GM18909 (cell line): ENCODE data around the gene LSMEM2.
"Not testable (repeated sequence)": the region's sequence is repeated elsewhere in the genome, so short reads cannot be mapped to it uniquely, and the experiment has no call there.

ENCODE experiments used
- ATAC-seq: cut with Tn5 transposase; IDR thresholded peaks from one replicate; pipeline ENCODE4 v1.9.1; 2021; ENCODE audit warnings: mild to moderate bottlenecking; ENCODE audit not compliant: unreplicated experiment, poor library complexity

The LSMEM2 gene

DNA sequence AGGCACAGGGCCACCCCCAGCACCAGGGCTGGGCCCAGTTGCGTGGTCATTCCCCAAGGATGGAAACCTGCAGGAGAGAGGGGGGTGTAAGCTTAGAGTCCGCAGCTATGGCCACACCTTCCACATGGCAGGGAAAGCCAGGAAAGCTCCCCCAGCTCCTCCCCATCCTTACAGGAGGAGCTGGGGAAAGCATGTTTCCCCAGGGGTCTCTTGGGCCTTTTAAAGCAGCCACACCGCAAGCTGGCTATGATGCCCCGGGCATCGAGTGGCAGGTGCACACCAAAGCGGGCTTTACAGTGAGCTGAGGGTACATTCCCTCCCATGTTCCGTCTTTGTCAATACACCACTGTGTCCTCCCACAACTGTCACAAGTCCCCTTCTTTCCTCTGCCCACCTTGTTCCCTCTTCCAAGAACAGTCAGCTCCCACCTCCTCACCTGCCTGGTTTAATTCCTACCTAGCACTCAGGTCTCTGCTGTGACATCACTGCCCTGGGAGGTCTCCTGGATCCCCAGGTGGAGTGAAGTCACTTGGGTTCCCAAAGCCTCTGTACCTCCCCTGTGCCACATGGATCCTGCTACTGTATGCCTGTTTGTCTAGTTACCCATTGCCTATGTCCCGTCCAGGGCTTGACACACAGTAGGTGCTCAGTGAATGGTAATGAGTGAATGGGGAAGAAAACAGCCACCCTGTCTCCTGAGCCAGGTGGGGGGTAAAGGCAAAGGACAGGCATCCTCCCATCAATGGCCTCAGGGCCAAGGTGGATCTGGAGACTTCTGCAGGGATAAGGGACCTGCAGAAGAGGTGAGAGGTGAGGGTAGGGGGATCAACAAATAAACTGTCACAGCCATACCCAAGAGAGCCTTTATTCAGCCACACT, 16.9 kb downstream of the LSMEM2 start:
- no peak for ATAC-seq

DNA sequence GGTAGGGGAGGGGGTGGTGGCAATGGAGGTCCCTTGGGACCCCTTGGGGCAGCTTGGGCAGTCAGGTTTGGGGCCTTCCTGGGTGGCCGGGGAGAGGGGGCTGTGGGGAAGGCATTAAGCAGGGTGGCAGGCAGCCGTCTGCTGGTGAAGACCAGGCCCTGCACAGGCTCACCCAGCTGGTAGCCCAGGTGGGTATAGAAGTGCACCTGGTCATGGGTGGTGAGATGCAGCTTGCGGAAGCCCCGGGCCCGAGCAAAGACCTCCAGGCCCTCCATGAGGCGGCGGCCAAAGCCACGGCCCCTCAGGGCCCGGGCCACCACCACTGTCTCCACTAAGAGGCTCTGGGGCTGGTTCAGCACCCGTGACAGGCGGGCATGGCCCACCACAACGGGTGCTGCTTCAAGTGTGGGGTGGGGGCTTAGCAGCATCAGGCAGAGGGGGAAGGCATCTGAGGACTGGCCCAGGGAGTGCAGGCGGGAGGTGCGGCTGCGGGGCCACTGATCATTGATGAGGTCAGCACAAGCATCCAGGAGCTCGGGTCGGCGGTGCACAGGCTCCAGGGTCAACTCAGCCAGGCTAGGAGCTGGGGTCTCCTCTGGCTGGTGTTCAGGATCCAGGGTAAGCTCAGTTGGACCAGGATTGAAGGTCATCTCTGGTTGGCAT, 18.0 kb downstream of the LSMEM2 start:
- ATAC-seq: no peak

DNA sequence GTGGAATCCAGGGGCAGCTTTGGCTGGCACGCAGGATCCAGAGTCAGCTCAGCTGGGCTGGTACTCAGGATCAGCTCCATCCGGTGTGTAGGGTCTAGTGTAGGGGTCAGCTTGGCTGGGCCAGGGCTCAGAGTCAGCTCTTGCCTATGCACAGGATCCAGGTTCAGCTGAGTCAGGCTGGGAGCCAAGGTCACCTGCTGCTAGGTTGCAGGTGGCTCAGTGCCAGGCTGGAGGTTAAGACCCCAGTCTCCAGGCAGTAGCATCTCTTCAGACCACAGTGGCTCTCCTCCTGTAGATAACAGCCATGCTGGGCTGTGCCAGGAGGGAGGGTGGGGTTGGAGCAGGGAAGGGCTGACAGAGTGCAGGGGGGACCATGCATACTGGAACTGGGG, 18.5 kb downstream of the LSMEM2 start:
- ATAC-seq: no peak

DNA sequence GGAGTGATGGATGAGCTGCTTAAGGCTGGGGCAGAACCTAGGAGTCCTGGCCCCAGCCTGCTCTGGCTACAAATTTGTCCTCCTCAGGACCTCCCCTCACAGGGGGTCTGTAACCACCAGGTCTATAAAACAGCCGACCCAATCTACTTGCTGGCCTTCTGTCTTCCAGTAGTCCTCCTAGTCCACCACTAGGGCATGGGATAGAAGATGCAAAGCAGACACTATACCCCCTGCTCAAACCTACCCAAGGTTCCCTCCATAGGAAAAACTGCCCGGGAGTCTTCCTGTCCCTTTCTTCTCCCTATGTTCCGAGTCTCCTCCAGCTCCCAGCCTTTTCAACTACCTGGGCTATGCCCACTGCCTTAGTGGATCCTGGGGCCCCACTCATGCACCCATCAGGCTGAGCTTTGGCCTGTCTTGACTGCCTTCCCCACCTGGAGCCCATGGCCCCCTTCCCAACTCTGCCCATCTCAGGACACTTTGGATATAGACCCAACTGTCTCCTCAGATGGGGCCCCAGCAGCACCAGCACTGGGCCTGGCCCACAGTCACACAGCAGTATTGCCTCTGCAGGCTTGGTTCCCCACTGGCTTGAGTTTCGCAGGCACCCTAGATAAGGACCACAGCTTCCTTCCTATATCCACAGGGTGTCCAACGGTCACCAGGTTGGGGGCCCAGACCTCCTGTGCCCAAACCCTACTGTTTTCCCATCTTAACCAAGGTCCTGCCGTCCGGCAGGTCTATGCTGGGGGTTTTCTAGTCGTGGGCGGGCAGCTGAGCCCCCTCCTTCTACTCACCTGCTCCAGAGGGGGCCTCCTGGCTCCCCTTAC, 19.2 kb downstream of the LSMEM2 start:
- no peak for ATAC-seq

- ATAC-seq: peak; percentile 86
Observed at GRCh38 chr3:50298836-50299637, 20.1 kb downstream of the LSMEM2 start, which contains the start of the genes HYAL3 and NAA80. TSS of gene HYAL3 (minus strand) at chr3:50299405. CDS start at chr3:50295602, 3,803 bp downstream. TSS of gene NAA80 (minus strand) at chr3:50299405. CDS start at chr3:50297463, 1,942 bp downstream.

DNA sequence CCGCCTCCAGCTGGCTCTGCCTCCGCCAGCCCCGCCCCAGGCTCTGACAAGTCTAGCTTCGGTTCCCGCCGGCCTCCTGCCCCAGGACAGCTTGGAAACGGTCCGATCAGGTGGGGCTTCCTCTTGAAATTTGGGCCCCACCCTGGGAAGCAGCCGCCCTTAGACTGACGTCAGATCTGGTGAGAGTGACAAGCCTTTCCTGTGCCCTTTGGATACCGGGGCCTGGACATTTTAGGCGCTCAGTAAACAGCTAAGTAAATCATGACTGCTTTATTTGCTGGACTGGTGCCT, 20.7 kb downstream of the LSMEM2 start:
- ATAC-seq: no peak

- no peak for ATAC-seq
Observed at GRCh38 chr3:50299929-50300680, 21.2 kb downstream of the LSMEM2 start.

DNA sequence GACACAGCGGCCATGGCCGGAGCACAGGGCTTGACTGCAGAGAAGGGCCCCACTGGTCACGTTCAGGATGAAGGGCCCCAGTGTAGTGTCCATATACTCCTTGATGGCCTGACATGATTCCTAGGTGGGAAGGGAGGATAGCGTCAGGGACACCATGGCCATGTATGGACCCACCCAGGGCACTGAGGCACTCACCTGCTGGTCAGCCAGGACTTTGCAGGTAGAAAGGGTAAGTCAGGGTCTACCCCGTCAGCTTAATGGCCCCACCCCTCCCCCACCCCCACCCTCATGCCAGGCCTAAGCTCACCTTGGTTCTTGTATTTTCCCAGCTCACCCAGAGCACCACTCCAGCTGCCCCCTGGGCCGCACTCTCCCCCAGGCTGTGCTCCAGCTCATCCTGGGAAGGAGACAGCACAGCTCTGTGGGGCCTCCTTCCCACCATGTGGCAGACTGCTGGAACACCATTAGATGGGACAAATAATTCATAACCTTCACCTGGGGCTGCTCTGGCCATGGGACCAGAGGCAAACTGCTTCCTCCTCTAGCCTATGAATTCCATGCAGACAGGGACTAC, 21.9 kb downstream of the LSMEM2 start:
- ATAC-seq: no peak

DNA sequence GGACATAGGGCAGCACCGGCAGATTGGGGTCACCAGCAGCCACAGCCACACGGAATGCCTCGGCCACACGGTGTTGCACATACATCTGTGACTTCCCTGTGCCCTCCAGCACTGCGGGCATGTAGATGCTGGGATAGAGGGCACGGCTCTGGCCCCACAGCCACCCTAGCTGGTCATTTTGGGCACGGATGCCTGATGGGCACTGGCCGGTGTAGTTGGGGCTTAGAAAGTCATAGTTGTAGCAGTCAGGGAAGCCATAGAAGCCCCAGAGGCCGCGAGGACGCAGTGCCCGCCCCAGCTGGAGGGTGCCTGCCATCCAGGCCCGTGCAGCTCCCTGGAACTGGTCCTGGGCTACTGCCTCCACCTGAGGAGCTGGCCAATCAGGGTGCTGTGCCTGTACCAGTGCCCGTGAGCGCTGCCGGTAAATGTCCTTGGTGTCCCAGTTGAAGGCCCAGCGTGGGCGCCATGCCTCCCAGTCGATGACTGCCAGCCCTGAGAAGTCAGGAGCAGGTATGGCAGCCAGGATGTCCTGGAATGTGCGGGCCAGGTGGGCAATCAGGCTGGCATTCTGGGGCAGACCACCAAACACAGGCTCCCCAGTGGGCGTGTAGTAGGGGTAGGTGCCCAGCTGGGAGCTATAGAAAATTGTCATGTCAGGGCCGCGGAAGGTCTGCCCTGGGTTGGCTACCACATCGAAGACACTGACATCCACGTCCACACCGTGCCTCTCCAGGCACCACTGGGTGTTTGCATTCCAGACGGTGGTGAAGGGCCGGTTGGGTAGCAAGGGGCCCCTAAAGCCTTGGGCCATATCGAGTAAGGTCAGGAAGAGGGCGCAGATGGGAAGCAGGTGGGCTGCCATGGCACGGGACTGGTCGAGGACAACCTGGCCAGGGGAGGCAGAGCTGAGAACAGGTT, 23.5 kb downstream of the LSMEM2 start:
- ATAC-seq: no peak

GRCh38 chr3:50303013-50303815, 24.3 kb downstream of the LSMEM2 start, which contains the start of gene HYAL1:
TSS of gene HYAL1 (minus strand) at chr3:50303574. CDS start at chr3:50302956, 618 bp downstream.
- ATAC-seq: no peak

DNA sequence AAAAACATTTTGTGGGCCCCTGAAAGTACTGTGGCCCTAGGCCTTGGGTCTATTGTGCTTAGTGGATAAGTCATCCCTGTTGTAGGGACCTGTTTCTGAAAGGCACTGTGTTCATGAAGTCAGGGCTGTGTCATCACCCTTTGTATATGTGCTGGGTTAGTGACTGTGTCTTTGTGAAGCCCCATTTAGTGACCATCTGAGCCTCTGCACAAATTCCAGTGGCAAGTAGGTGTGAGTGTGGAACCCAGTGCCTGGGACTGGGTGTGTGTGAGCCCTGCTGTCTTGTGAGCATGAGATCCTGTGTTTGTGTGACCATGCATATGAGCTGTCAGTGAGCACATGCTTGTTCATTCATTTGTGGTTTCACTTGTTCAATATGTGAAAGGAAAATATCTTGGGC, 25.7 kb downstream of the LSMEM2 start:
- ATAC-seq: no peak

GRCh38 chr3:50312041-50312440, 33.2 kb downstream of the LSMEM2 start:
- ATAC-seq: not testable (repeated sequence)

DNA sequence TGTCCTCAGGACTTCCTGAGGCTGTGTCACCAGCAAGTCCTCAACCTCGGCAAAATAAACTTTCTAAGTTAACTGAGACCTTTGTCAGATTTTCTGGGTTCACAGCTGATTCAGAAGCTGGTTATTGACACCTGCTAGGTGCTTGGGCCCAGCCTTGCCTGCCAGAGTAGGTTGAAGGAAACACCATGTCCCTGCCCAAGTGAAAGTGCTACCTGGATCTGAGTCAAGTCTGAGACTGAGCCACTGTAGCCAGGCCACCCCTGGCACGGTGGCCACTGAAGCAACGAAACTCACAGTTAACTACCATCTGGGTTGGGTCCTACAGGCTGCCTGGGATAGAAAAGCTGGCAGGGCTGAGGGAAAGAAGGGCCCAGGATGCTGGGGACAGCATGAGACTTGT, 35.5 kb downstream of the LSMEM2 start:
- no peak for ATAC-seq

DNA sequence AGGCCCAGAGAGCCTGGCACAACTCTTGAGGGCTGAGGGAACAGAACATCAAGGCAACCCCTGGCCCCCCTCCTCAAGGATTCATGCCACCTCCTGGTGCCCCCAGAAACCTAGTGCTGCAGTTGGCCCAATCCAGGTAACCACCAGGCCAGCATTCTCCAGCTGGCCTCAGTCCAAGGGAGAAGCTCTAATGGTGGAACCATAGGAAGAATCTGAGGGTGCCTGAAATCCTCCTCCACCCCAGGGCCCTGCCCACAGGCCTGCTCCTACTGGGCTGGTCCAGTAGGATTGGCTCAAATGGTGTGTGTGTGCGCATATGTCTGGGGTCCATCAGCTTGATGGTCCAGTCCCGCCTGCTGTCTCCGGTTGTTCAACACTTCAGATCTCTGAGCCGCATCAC, 35.9 kb downstream of the LSMEM2 start:
- ATAC-seq: no peak

GRCh38 chr3:50316657-50317242, 37.9 kb downstream of the LSMEM2 start:
- ATAC-seq: no peak

DNA sequence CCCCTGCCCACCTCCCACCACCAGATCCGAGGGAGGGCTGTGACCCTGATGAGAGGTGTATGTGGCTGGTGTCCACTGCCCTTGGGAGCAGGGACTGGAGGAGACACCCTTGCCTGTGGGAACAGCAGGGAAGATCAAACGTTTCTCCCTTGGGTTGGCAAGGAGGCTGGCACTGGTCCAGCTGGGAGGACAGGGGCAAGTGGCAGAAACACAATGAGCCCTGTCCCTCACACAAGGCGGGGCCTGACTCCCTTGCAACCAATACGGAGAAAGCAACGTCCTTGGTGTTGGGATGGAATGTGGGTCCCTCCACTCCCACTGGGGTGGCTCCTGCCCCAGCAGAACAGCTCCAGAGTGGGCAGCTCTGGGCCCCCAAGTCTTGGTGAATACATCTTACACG, 38.4 kb downstream of the LSMEM2 start:
- ATAC-seq: no peak

DNA sequence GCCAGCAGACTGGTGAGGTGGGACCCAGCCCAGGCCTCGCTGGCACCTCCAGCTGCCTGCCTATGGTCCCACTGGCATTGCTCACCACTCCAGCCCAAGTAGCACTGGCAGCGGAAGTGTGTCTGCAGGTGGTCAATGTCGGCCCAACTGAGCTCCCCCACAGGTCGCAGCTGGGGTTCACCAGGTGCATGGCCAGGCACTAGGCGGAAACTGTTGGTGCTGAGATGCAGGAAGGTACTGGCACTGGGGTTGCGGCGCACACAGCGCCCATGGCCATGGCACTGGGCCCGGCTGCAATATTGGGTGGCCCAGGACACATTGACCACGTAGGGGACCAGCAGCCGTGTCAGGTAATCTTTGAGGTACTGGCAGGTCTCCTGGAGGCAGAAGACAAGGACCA, 39.3 kb downstream of the LSMEM2 start:
- no peak for ATAC-seq
